GM18907 (cell line): Measurements from ENCODE around the gene TBL1X.

Experiments
- ATAC-seq: cut with Tn5 transposase; IDR thresholded peaks from one replicate; pipeline ENCODE4 v1.9.1; 2021; ENCODE audit warnings: mild to moderate bottlenecking, moderate library complexity; ENCODE audit not compliant: unreplicated experiment

TBL1X gene

DNA sequence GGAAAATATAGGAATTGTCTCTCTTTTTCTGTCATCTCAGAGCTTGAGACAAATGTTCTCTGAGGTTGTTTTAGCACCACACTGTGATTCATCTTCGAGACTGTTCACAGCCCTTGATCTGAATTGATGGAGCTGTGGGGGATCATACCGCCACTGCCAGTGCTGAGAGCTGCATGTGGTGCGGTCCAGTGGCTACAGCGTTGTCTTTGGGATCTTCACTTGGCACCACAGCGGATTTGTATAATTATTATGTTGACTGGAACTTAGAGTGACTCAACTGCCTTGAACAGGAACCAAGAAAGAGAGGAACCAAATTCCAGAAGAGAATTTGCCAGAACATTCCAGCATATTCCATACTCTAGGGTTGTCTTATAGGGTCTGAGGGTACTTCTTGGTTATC is 29.1 kb downstream of the TBL1X start:
- ATAC-seq, result no peak

GRCh38 chrX:9494771-9495170 is 29.9 kb downstream of the TBL1X start:
- ATAC-seq, result no peak

GRCh38 chrX:9495496-9495895 is 30.6 kb downstream of the TBL1X start:
- no peak for ATAC-seq

DNA sequence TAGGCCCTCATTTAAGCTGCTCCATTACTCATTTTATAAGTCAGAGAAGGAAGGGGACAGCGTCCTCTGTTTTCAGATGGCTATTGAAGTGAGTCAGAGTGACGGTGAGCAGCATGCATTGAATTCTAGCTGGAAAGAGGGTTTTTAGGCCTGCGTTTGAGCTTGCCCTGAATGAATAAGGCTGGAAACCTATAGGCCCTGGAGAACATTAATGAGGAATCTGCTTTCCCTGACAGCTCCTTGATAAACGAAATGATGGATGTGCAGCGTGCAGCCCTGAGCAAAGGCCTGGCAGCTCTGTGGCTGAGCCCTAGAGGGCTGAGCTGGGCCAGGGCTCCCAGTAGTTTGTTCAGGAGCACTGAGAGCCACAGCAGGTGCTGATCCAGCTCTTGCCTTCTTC is 33.4 kb downstream of the TBL1X start:
- ATAC-seq, result no peak

DNA sequence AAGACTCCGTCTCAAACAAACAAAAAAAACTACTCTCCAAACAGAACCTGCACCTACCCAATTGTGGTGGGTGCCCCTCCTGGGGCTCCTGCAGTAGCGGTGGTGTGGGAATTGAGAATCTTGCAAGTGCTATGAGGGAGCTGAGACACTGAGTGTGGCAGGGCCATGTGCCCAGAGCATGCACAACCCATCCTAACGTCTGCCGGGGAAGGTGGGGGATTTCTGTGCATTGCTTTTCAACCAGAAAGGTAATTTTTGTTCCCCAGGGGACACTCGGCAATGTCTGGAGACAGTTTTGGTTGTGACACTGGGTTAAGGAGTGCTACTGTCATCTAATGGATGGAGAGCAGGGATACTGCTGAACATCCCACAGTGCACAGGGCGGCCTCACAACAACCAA is 35.7 kb downstream of the TBL1X start:
- no peak for ATAC-seq

- no peak for ATAC-seq
Observed at GRCh38 chrX:9501362-9501761, 36.5 kb downstream of the TBL1X start.

DNA sequence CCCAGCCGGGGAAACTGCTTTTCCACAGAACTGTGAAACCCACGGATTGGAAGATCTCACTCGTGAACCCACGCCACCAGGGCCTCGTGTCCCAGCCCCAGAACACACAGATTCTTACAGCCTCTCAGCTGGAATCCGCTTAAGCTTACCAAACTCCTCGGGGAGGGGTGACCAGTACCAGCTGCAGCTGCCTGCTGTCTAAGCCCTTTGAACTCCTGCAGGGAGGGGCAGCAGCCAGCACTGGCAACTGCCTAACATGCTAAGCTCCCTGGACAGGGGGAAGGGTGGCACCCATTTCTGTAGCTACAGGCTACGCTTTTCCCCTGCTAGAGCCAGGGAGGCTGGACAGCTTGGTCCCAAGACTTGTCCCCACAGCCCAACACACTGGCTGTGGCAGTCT is 38.4 kb downstream of the TBL1X start:
- no peak for ATAC-seq

DNA sequence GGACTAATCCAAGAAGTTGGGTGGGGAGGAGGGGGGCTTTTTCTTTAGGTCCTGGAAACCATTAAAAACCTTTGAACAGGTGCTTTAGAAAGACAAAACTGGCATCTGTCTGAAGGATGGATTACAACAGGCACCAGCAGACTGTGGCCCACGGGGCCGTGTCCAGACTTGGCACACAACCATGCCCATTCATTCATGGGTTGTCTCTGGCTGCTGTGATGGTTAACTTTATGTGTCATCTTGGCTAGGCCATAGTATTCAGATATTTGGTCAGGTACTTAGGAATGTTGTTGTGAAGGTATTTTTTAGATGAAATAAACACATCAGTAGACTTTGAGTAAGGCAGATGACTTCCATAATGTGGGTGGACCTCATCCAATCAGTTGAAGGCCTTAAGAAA is 45.5 kb downstream of the TBL1X start:
- ATAC-seq, result no peak

GRCh38 chrX:9510980-9511379 is 46.1 kb downstream of the TBL1X start:
- no peak for ATAC-seq

DNA sequence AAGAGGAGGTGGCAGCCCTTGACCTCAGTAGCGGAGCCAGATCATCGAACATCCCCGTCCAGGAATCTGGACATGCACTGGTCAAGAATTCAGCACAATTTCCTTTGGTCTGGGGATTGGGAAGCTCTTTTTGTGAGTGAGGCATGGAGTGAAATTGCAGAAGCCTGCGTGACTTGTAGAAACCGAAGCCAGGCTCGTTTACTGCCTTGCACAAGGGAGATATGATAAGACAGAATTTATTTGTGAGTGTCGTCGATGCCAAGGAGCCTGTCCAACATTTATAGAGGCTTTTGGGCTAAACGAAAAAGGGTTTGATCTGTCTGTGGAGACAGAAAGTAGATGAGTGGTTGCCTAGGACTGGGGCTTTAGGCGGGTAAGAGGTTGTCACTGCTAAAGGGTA is 50.6 kb downstream of the TBL1X start:
- ATAC-seq, result no peak

- peak; percentile 53 for ATAC-seq
Observed at GRCh38 chrX:9515973-9516538, 51.2 kb downstream of the TBL1X start.

DNA sequence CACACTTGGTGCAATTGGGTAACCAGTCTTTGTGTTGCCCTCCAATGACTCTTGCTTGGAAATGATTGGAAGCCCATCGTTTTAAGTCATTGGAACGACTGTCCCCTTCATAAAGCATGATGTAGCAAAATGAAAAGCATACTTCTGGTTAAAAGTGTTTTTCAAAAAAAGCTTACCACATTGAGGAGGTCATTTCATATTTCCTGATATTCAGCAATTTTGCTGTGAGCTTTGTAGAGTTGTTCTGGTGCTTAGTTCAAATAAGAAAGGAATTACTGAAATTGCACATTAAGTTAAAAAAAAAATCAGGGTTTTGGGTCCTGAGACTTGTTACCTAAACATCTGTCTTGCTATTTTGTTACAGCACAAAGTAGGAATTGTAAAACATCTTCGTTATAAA is 51.8 kb downstream of the TBL1X start:
- no peak for ATAC-seq

DNA sequence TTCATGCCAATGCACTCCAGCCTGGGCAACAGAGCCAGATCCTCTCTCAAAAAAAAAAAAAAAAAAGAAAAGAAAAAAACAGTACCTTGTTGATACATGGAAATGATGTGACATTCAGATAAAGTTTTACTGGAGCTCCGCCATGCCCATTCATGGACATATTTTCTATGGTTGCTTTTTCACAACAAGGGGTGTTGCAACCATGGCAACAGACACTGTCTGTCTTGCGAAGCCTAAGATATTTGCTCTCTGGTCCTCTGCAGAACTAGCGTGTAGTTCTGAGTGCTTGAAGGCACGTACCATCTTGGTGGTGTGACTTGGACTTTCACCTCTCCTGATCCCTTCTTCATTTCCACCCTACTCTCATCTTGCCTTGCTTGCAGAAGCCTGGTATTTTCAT is 53.2 kb downstream of the TBL1X start:
- ATAC-seq, result no peak

- ATAC-seq, result no peak
Observed at GRCh38 chrX:9518889-9519288, 54.0 kb downstream of the TBL1X start.

- ATAC-seq, result no peak
Observed at GRCh38 chrX:9519546-9520216, 54.8 kb downstream of the TBL1X start.

DNA sequence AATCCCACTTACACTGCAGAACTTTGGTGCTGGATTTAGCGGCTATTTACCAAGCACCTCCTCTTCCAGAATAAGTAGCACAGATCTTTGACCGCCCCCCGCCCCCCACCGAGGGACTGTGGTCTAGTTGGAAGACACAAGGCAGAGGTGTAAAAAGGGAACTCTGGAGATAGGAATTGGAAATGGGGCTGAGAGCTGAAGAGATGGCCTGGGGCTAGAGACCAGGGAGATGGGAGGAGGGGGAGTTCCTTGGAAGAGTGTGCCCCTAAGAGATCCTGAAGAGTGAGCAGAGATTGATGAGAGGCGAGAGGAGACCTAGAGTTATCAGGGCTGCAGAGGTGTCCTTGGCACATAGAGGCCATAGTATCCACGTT is 55.3 kb downstream of the TBL1X start:
- no peak for ATAC-seq

DNA sequence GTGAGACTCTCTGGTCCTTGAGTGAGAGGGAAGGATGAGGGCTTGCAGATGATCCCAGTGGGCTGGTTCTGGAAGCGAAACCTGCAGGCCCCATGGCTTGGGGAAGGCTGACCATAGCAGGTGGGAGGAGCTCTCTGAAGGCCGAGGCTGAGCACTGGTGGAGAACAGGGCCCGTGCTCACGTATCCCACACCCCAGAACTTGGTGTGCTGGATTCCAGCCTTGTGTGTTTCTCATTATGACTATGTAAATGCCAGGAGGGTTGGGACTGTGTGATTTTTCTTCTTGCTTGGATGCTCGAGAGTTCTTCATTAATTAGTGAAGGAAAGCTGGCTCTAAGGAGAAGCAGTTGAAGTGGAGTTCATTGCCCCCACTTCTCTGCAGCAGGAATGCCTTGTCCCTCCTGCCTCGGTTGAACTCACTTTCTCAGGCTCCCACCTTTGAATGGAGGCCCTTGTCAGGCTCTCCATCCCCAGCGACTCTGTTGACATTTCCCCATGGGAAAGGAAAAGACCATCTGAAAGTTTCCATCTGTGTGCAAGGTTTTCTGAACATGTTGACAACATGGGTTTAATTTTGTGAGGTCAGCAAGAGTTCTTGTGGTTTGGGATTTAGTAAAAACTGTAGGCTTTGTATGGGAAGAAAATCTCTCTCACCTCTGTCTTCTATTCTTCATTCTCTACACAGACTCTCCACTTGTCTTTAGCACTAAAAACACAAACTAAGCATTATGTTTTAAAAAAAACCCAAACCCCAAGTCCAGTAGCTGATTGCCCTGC is 57.7 kb downstream of the TBL1X start:
- no peak for ATAC-seq

- ATAC-seq, result no peak
Observed at GRCh38 chrX:9525511-9526248, 60.8 kb downstream of the TBL1X start.

DNA sequence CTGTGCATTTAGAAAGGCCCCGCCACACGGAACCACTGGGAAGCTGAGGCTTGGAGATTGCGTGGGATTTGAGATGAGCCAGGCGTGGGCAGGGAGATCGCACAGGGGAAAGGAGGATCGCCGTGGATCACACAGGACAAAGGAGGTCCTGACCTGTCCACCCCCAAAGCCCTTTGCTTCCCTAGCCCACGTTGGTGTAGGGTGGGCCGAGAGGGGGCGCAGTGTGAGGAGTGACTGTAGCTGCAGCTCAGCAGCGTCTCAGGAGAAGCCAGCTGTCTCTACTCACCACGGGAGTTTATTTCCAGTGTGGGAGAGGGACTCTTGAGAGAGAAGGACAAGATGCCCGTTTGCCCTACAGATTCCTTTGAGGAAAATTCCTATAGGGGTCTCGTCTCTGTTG is 62.1 kb downstream of the TBL1X start:
- no peak for ATAC-seq

DNA sequence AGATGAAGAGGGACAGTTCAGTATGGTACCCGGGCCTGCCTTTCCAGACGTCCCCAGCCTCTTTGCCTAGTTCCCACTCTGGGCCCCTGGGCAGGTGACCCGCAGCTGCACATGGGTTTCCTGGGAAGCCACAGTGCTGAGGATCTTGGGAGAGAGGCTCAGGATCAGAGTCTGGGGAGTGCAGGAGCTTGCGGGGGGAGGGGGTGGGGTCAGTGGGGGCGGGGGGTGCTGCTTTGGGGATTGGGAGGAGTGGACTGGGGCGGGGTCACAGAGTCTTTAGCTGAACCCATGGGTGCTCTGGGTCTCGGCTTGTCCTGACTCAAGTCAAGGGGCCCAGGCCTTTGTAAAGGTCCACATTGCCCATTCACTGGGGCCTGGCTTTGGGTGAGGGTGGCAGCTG is 63.6 kb downstream of the TBL1X start:
- no peak for ATAC-seq

- ATAC-seq, result no peak
Observed at GRCh38 chrX:9529223-9529622, 64.4 kb downstream of the TBL1X start.

GRCh38 chrX:9530848-9531274 is 66.0 kb downstream of the TBL1X start:
- peak; percentile 81 for ATAC-seq
